H1 (cell line): Measurements from ENCODE around the gene TACR2. TPM values are rescaled to one million over a fixed set of nuclear protein-coding genes. Genes with fewer than 3 reads are reported as not detected.

Experiments
- CTCF ChIA-PET: fragments of 300-600 bp; sonication (Branson Sonifier 250); formaldehyde crosslinking; loops from one replicate; lab custom pipeline; 2021; ENCODE audit not compliant: partially characterized antibody; lab: Charles Lee
- POLR2A ChIA-PET: fragments of 300-600 bp; sonication (Branson Sonifier 250); formaldehyde crosslinking; loops from one replicate; lab custom pipeline; 2021; ENCODE audit warnings: inconsistent platforms; ENCODE audit not compliant: partially characterized antibody; lab: Charles Lee
- DNase-seq, 2 experiments: peaks; one replicate each; pipeline versions ENCODE4 v3.0.0 to v3.0.0-alpha.2; 2010 to 2022; ENCODE audit warnings: low spot score in 2 of 2, low read depth in 1 of 2, mixed read lengths in 1 of 2
- FAIRE-seq: peaks from 2 replicates; lab custom pipeline; 2011; peaks lifted over from hg19 to GRCh38; lab: Jason Lieb, UNC
- H2AFZ ChIP-seq: 2 replicates; pipeline ENCODE4 v1.8.1; 2012; ENCODE audit warnings: low read length, inconsistent platforms
- H2AK5ac ChIP-seq: 2 replicates; pipeline ENCODE4 v1.6.1; 2013; ENCODE audit warnings: low read depth, low read length
- H2BK120ac ChIP-seq: replicated peaks from 2 replicates; pipeline ENCODE3; 2013; ENCODE audit warnings: low read depth, low read length, inconsistent platforms
- H2BK12ac ChIP-seq: 2 replicates; pipeline ENCODE4 v1.6.1; 2013; ENCODE audit warnings: low read depth, low read length
- H2BK15ac ChIP-seq: 2 replicates; pipeline ENCODE4 v1.6.1; 2013; ENCODE audit warnings: low read length
- H2BK20ac ChIP-seq: 2 replicates; pipeline ENCODE4 v1.6.1; 2013; ENCODE audit warnings: low read length
- H2BK5ac ChIP-seq: 2 replicates; pipeline ENCODE4 v1.6.1; 2013; ENCODE audit warnings: low read depth, low read length
- H3K14ac ChIP-seq: 2 replicates; pipeline ENCODE4 v1.6.1; 2013; ENCODE audit warnings: inconsistent platforms; ENCODE audit not compliant: insufficient read length
- H3K18ac ChIP-seq: 2 replicates; pipeline ENCODE4 v1.6.1; 2013; ENCODE audit warnings: low read length; ENCODE audit errors: extremely low read depth
- H3K23ac ChIP-seq: 2 replicates; pipeline ENCODE4 v1.6.1; 2013; ENCODE audit warnings: inconsistent platforms; ENCODE audit not compliant: insufficient read length
- H3K23me2 ChIP-seq: 2 replicates; pipeline ENCODE4 v1.6.1; 2013; ENCODE audit warnings: low read depth, low read length
- H3K27ac ChIP-seq: 2 replicates; pipeline ENCODE4 v1.6.1; 2011; ENCODE audit warnings: low read depth, low read length, inconsistent platforms
- H3K27me3 ChIP-seq, 4 experiments: replicated peaks in 1 of 4; 1 replicate in 1 of 4; 2 replicates in 3 of 4; pipeline versions ENCODE4 v1.6.1 to v1.8.1; 2011 to 2013; ENCODE audit warnings: low read length in 3 of 4, mild to moderate bottlenecking in 3 of 4, inconsistent platforms in 2 of 4, mixed read lengths in 2 of 4, moderate library complexity in 1 of 4; ENCODE audit not compliant: control insufficient read depth in 3 of 4, insufficient read depth in 3 of 4; ENCODE audit errors: extremely low read depth in 1 of 4
- H3K36me3 ChIP-seq, 4 experiments: 2 replicates each; pipeline versions ENCODE4 v1.6.1 to v1.8.1; 2011 to 2013; ENCODE audit warnings: mild to moderate bottlenecking in 4 of 4, low read length in 3 of 4, moderate library complexity in 2 of 4, control low read depth in 1 of 4, inconsistent platforms in 1 of 4; ENCODE audit not compliant: insufficient read depth in 4 of 4, control insufficient read depth in 2 of 4
- H3K4ac ChIP-seq: replicated peaks from 2 replicates; pipeline ENCODE3; 2013; ENCODE audit warnings: low read length, low read depth, mixed read lengths, inconsistent platforms; ENCODE audit not compliant: insufficient read length
- H3K4me1 ChIP-seq, 4 experiments: replicated peaks in 1 of 4; 1 replicate in 1 of 4; 2 replicates in 3 of 4; pipeline versions ENCODE4 v1.6.1 to v1.8.1; 2011 to 2013; ENCODE audit warnings: low read length in 3 of 4, inconsistent platforms in 2 of 4, mixed read lengths in 1 of 4; ENCODE audit not compliant: insufficient read depth in 4 of 4, control insufficient read depth in 3 of 4
- H3K4me2 ChIP-seq, 2 experiments: 2 replicates each; pipeline versions ENCODE4 v1.6.1 to v1.8.1; 2011 to 2013; ENCODE audit warnings: low read depth in 2 of 2, low read length in 2 of 2, control low read depth in 1 of 2, inconsistent platforms in 1 of 2, mild to moderate bottlenecking in 1 of 2; ENCODE audit not compliant: insufficient read depth in 1 of 2
- H3K4me3 ChIP-seq, 4 experiments: fragments of 200-600, 300-600 bp in 1 of 4; sonication (generic), shearing (Covaris generic), sonication (Bioruptor Twin) in 1 of 4; 2 replicates each; pipeline versions ENCODE4 v1.5.1 to v1.8.1; 2011 to 2016; ENCODE audit warnings: low read length in 4 of 4, low read depth in 3 of 4, control low read depth in 2 of 4, inconsistent platforms in 2 of 4, mild to moderate bottlenecking in 2 of 4, mixed read lengths in 1 of 4, moderate library complexity in 1 of 4; ENCODE audit not compliant: insufficient read depth in 2 of 4; ENCODE audit errors: extremely low read depth in 1 of 4
- H3K56ac ChIP-seq: replicated peaks from 2 replicates; pipeline ENCODE3; 2013; ENCODE audit warnings: low read depth, mild to moderate bottlenecking, mixed read lengths, low read length, inconsistent platforms; ENCODE audit not compliant: insufficient read length
- H3K79me1 ChIP-seq: 2 replicates; pipeline ENCODE4 v1.6.1; 2013; ENCODE audit warnings: low read depth, low read length, control low read depth
- H3K79me2 ChIP-seq, 2 experiments: 2 replicates each; pipeline versions ENCODE4 v1.6.1 to v1.8.1; 2012 to 2013; ENCODE audit warnings: low read length in 2 of 2, mild to moderate bottlenecking in 2 of 2, inconsistent platforms in 1 of 2; ENCODE audit not compliant: insufficient read depth in 2 of 2, control insufficient read depth in 1 of 2
- H3K9ac ChIP-seq, 4 experiments: replicated peaks in 1 of 4; 1 replicate in 1 of 4; 2 replicates in 3 of 4; pipeline versions ENCODE4 v1.6.1 to v1.8.1; 2011 to 2013; ENCODE audit warnings: low read depth in 3 of 4, low read length in 3 of 4, control low read depth in 2 of 4, mild to moderate bottlenecking in 2 of 4, moderate library complexity in 2 of 4, inconsistent platforms in 1 of 4; ENCODE audit errors: extremely low read depth in 1 of 4
- H3K9me3 ChIP-seq, 2 experiments: 2 replicates each; pipeline versions ENCODE4 v1.6.1 to v1.8.1; 2012 to 2013; ENCODE audit warnings: mild to moderate bottlenecking in 2 of 2, moderate library complexity in 2 of 2, control low read depth in 1 of 2, inconsistent platforms in 1 of 2, low read depth in 1 of 2, low read length in 1 of 2, mixed read lengths in 1 of 2; ENCODE audit not compliant: insufficient read depth in 2 of 2
- H4K20me1 ChIP-seq, 2 experiments: replicated peaks in 1 of 2; 2 replicates each; pipeline versions ENCODE3 to v1.8.1; 2011 to 2013; ENCODE audit warnings: inconsistent platforms in 2 of 2, low read length in 2 of 2, mild to moderate bottlenecking in 1 of 2; ENCODE audit not compliant: insufficient read depth in 2 of 2, control insufficient read depth in 1 of 2
- H4K5ac ChIP-seq: 2 replicates; pipeline ENCODE4 v1.6.1; 2013; ENCODE audit warnings: low read length, low read depth, mixed read lengths, inconsistent platforms; ENCODE audit not compliant: insufficient read length
- H4K8ac ChIP-seq: 2 replicates; pipeline ENCODE4 v1.8.0; 2013; ENCODE audit warnings: mild to moderate bottlenecking, moderate library complexity, low read length, inconsistent platforms; ENCODE audit not compliant: insufficient read depth; ENCODE audit errors: extremely low read depth
- H4K91ac ChIP-seq: replicated peaks from 2 replicates; pipeline ENCODE3; 2013; ENCODE audit warnings: low read length, mixed read lengths, inconsistent platforms; ENCODE audit not compliant: insufficient read length
- ATF2 ChIP-seq: IDR thresholded peaks from 2 replicates; pipeline ENCODE4 v1.6.1; 2012; ENCODE audit warnings: low read length, inconsistent platforms
- CBX5 ChIP-seq: fragments of 300-800, 300-1000 bp; sonication (generic); IDR thresholded peaks from 2 replicates; pipeline ENCODE4 v1.7.1; 2016; ENCODE audit warnings: antibody characterized with exemption, low read length, low read depth
- CEBPB ChIP-seq: IDR thresholded peaks from 2 replicates; pipeline ENCODE4 v1.6.1; 2012; ENCODE audit warnings: low read depth, low read length
- GABPA ChIP-seq: IDR thresholded peaks from 2 replicates; pipeline ENCODE4 v1.6.1; 2011; ENCODE audit warnings: mild to moderate bottlenecking, low read length, moderate library complexity, borderline replicate concordance; ENCODE audit not compliant: insufficient read depth
- JUN ChIP-seq: IDR thresholded peaks from 2 replicates; pipeline ENCODE4 v1.6.1; 2011; ENCODE audit warnings: low read depth, mild to moderate bottlenecking, improper control_type of control experiment, low read length
- KDM1A ChIP-seq: fragments of 200-600, 300-600 bp; sonication (generic); IDR thresholded peaks from 2 replicates; pipeline ENCODE4 v1.7.1; 2016; ENCODE audit warnings: mild to moderate bottlenecking, low read length, borderline replicate concordance
- POLR2AphosphoS5 ChIP-seq: IDR thresholded peaks from 2 replicates; pipeline ENCODE4 v1.6.1; 2011; ENCODE audit warnings: low read depth, low read length
- RNF2 ChIP-seq: fragments of 200-900, 300-1000 bp; sonication (generic); IDR thresholded peaks from 2 replicates; pipeline ENCODE4 v1.7.1; 2016; ENCODE audit warnings: borderline replicate concordance, low read depth, mild to moderate bottlenecking, antibody characterized with exemption, low read length; ENCODE audit not compliant: poor library complexity, severe bottlenecking; ENCODE audit errors: missing control alignments
- TAF1 ChIP-seq: IDR thresholded peaks from 2 replicates; pipeline ENCODE4 v1.6.1; 2011; ENCODE audit warnings: mild to moderate bottlenecking, low read depth, low read length
- TAF7 ChIP-seq: optimal IDR thresholded peaks from 2 replicates; pipeline ENCODE3; 2011; ENCODE audit warnings: low read depth, mild to moderate bottlenecking, inconsistent platforms, low read length, moderate library complexity, borderline replicate concordance
- TEAD4 ChIP-seq: IDR thresholded peaks from 2 replicates; pipeline ENCODE4 v1.6.1; 2012; ENCODE audit warnings: low read depth, low read length, inconsistent platforms, mixed read lengths
- WGBS, 2 experiments: shearing (Covaris generic) in 1 of 2; methylation state at CpG; one replicate each; pipeline versions ENCODE4 v1.1.6 to v1.1.7; 2013 to 2015; ENCODE audit warnings: low lambda C conversion rate in 2 of 2, mixed read lengths in 2 of 2, inconsistent platforms in 1 of 2, low coverage in 1 of 2, missing lambda C conversion rate in 1 of 2; ENCODE audit not compliant: insufficient replicate concordance in 2 of 2, insufficient coverage in 1 of 2, insufficient read length in 1 of 2; ENCODE audit errors: extremely low coverage in 1 of 2, missing lambda C conversion rate in 1 of 2; 5-methylcytosine and 5-hydroxymethylcytosine counted together
- polyA plus RNA-seq, 7 experiments: library from polyadenylated mRNA; depleted of rRNA in 3 of 7; stranded (reverse) in 5 of 7; unstranded in 2 of 7; fragments of >200 nt in 5 of 7; fragments of 200-250 nt in 2 of 7; gene quantifications; 1 replicate in 5 of 7; 2 replicates in 1 of 7; 4 replicates in 1 of 7; pipeline versions ENCODE4 v1.2.1 to v1.2.3, GENCODE V29; 2011 to 2013; ENCODE audit warnings: missing spikeins in 2 of 7, mixed read lengths in 2 of 7
- total RNA-seq: library from RNA; stranded (reverse); fragmentation: NEBNext Ultra II Directional; extraction: Animal tissue kit (Norgen Biotek cat#: 25700); gene quantifications from 2 replicates; pipeline ENCODE4 v1.2.1, GENCODE V29; 2021

TACR2 gene
- total and polyA plus RNA-seq, 2 of the 8 experiments (the other 6 are each of a cell fraction or from before 2014, with no cell fraction given) = 0.06 TPM; not detected in 1

DNA sequence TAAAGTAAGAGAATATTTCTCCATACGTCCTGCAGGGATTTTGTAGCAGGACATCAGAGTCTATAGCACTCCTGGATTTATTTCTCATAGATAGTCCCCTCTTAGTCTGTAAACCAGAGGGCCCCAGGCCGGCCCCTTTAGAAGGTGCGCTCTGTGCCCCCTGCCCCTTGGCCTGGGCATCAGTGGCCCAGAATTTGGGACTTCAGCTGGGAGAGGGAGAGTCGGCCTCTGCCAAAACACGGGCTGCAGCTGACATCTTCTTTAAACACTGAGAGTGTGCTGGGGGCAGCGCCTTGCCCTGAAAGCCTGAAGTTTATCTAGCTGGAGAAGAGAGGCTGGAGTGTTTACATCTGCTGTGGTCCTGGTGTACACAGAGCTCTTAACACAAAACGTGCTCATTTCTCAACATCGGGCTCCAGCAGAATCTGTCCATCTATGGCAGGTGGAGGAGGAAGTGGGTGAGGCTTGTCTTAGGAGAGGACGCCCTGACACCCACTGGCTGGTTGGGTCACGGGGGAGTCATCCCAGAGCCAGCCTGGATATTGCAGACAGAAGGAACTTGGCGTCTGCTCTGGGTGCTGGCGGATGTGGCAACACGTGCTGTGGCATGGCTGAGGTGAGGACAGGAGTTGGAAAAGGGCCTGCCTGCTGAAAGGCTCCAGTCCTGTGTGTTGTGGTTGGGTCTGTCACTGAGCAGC is 5.0 kb upstream of the TACR2 start:
- ChIA-PET CTCF (interaction anchor here (0.5 to 16.6 kb wide), 8 partner anchors 8 to 350 kb away, joined by 3 to 150 read pairs (median 3); partner anchors contain the start of gene TSPAN15), POLR2A (interaction anchor here (1.8 kb wide), 1 partner anchor 15 kb away, joined by 4 read pairs; no protein-coding TSS in a partner anchor)
- Histone ChIP-seq H3K56ac (no peak overlapping the region), H3K79me1 (no peaks in the 10 kb centered on the region), H3K23me2 (no peaks in the 10 kb centered on the region), H2BK15ac (no peak overlapping the region), H3K27me3 (no peaks in the 10 kb centered on the region), H2AFZ (no peak overlapping the region), H3K9ac (no peak overlapping the region), H4K5ac (no peak overlapping the region), H3K36me3 (no peaks in the 10 kb centered on the region), H3K4me2 (no peak overlapping the region), H2AK5ac (no peak overlapping the region), H4K20me1 (no peaks in the 10 kb centered on the region), H3K18ac (no peak overlapping the region), H4K91ac (no peak overlapping the region), H3K27ac (no peak overlapping the region), H2BK120ac (no peak overlapping the region), H2BK12ac (no peak overlapping the region), H3K4me1 (no peaks in the 10 kb centered on the region), H3K4me3 (no peak overlapping the region), H2BK5ac (no peak overlapping the region), H3K4ac (no peak overlapping the region), H3K79me2 (no peaks in the 10 kb centered on the region), H2BK20ac (no peak overlapping the region), H3K9me3 (no peaks in the 10 kb centered on the region), H3K23ac (no peak overlapping the region), H4K8ac (no peak overlapping the region), H3K14ac (no peak overlapping the region)
- no peak for FAIRE-seq
- DNase-seq = no peak
- 84% methylated on average over 13 of the region's 13 CpGs; no CpG with 5 or more reads in 1 of the 2 experiments for WGBS, 2 experiments
- TF ChIP-seq TEAD4 (no peak), CBX5 (no peak), JUN (no peak), TAF7 (no peak), RNF2 (no peak), TAF1 (no peak), CEBPB (no peak), POLR2AphosphoS5 (no peak), ATF2 (no peak), GABPA (no peak), KDM1A (no peak)
